Breast epithelium (tissue), 3 donors: ENCODE data around the gene CDKN1C.

ENCODE experiments used
- POLR2AphosphoS5 ChIP-seq, 3 donors: sonication (generic); formaldehyde crosslinking; IDR thresholded peaks; one replicate each; pipeline ENCODE4 v1.6.1; 2017; ENCODE audit warnings: antibody characterized with exemption in 3 of 3
- TF ChIP-seq, protein P1 (sequence below), 3 donors: fragments of 450-650 bp; IDR thresholded peaks; one replicate each; pipeline ENCODE4 v1.5.1; 2016 to 2017; ENCODE audit warnings: antibody characterized with exemption in 3 of 3, mild to moderate bottlenecking in 3 of 3, moderate library complexity in 3 of 3

DNA sequence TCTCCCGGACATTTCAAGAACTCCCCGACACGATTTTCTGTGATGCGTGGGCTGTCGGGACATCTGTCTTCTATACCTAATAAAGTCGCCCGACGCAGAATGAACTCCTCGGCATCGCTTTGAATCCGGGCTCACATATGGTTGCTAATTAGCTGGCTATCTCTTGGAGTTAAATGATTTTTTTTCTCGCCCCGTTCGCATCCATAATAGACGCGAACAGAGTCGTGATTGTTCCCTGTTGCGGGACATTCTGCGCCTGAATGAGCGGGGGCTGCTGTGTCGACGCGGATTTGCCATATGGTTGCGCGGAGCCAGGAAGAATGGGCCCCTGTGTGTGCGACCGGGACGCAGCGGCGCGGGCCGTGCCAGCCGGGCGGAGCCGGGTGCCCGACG lies 16.4 kb downstream of the CDKN1C start:
- no peak for TF ChIP-seq POLR2AphosphoS5 (IDR thresholded peaks at IDR 0.05)
- TF ChIP-seq, protein P1, sequence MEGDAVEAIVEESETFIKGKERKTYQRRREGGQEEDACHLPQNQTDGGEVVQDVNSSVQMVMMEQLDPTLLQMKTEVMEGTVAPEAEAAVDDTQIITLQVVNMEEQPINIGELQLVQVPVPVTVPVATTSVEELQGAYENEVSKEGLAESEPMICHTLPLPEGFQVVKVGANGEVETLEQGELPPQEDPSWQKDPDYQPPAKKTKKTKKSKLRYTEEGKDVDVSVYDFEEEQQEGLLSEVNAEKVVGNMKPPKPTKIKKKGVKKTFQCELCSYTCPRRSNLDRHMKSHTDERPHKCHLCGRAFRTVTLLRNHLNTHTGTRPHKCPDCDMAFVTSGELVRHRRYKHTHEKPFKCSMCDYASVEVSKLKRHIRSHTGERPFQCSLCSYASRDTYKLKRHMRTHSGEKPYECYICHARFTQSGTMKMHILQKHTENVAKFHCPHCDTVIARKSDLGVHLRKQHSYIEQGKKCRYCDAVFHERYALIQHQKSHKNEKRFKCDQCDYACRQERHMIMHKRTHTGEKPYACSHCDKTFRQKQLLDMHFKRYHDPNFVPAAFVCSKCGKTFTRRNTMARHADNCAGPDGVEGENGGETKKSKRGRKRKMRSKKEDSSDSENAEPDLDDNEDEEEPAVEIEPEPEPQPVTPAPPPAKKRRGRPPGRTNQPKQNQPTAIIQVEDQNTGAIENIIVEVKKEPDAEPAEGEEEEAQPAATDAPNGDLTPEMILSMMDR (IDR thresholded peaks at IDR 0.05), result no peak
